K562 (cell line): Measurements from ENCODE around the gene CCT8L2. TPM values are rescaled to one million over a fixed set of nuclear protein-coding genes. Genes with fewer than 3 reads are reported as not detected.

ENCODE experiments used
- CBX3 ChIP-seq, 2 experiments: IDR thresholded peaks; 1 replicate in 1 of 2; 2 replicates in 1 of 2; pipeline ENCODE4 v1.6.1; 2012; ENCODE audit warnings: inconsistent platforms in 2 of 2, low read length in 2 of 2, borderline replicate concordance in 1 of 2, control low read depth in 1 of 2
- ERF ChIP-seq: fragments of 450-650 bp; formaldehyde crosslinking; IDR thresholded peaks from 2 replicates; pipeline ENCODE4 v1.4.0; 2020; ENCODE audit warnings: mild to moderate bottlenecking, mixed read lengths
- HMG20A ChIP-seq: fragments of 450-650 bp; formaldehyde crosslinking; conservative IDR thresholded peaks from 2 replicates; pipeline ENCODE4 v1.4.0; 2020; ENCODE audit warnings: mild to moderate bottlenecking, mixed read lengths
- HNRNPLL ChIP-seq: fragments of 200-400 bp; formaldehyde crosslinking; IDR thresholded peaks from 2 replicates; pipeline ENCODE4 v1.6.1; 2017; ENCODE audit warnings: low read length, low read depth, mild to moderate bottlenecking; ENCODE audit not compliant: poor library complexity, severe bottlenecking
- KLF10 ChIP-seq: fragments of 250-450 bp; sonication (Bioruptor Pico); IDR thresholded peaks from 2 replicates; pipeline ENCODE4 v1.6.1; 2021; ENCODE audit warnings: matching md5 sums
- MEF2A ChIP-seq: IDR thresholded peaks from 2 replicates; pipeline ENCODE4 v1.6.1; 2011; ENCODE audit warnings: low read depth, mild to moderate bottlenecking, low read length, moderate library complexity; ENCODE audit not compliant: control insufficient read depth
- NEUROD1 ChIP-seq: fragments of 150-350 bp; IDR thresholded peaks from 2 replicates; pipeline ENCODE4 v1.6.1; 2014; ENCODE audit warnings: borderline replicate concordance, low read length, low read depth; ENCODE audit not compliant: partially characterized antibody
- PYGO2 ChIP-seq: fragments of 450-650 bp; IDR thresholded peaks from 2 replicates; pipeline ENCODE4 v1.6.1; 2016; ENCODE audit warnings: mild to moderate bottlenecking, missing genetic modification characterization, moderate library complexity, missing compliant biosample characterization
- RB1 ChIP-seq: fragments of 450-650 bp; IDR thresholded peaks from 2 replicates; pipeline ENCODE4 v1.6.1; 2017; ENCODE audit warnings: low read depth, mild to moderate bottlenecking
- RCOR1 ChIP-seq, 2 experiments: IDR thresholded peaks; 2 replicates each; pipeline ENCODE4 v1.6.1; 2012; ENCODE audit warnings: low read depth in 2 of 2, low read length in 2 of 2, borderline replicate concordance in 1 of 2, improper control_type of control experiment in 1 of 2
- SMARCA5 ChIP-seq: fragments of 450-650 bp; IDR thresholded peaks from 2 replicates; pipeline ENCODE4 v1.6.1; 2016
- ZC3H11A ChIP-seq: IDR thresholded peaks from 2 replicates; pipeline ENCODE4 v1.6.1; 2012; ENCODE audit warnings: low read depth, low read length, improper control_type of control experiment
- ZKSCAN1 ChIP-seq: fragments of 150-350 bp; IDR thresholded peaks from 2 replicates; pipeline ENCODE4 v1.6.1; 2016; ENCODE audit warnings: low read depth, low read length
- ZNF133 ChIP-seq: fragments of 250-450 bp; sonication (Bioruptor Pico); IDR thresholded peaks from 2 replicates; pipeline ENCODE4 v1.4.0; 2020; ENCODE audit warnings: mild to moderate bottlenecking
- ZNF239 ChIP-seq: fragments of 250-450 bp; sonication (Bioruptor Pico); IDR thresholded peaks from 2 replicates; pipeline ENCODE4 v1.4.0; 2020; ENCODE audit warnings: mild to moderate bottlenecking
- ZNF3 ChIP-seq: fragments of 250-450 bp; sonication (Bioruptor Pico); IDR thresholded peaks from 2 replicates; pipeline ENCODE4 v1.5.0; 2021; ENCODE audit warnings: mild to moderate bottlenecking, moderate library complexity
- ZNF316 ChIP-seq: fragments of 450-650 bp; IDR thresholded peaks from 2 replicates; pipeline ENCODE4 v1.6.1; 2016
- ZNF324 ChIP-seq: fragments of 250-450 bp; sonication (Bioruptor Pico); IDR thresholded peaks from 2 replicates; pipeline ENCODE4 v1.4.0; 2020; ENCODE audit warnings: mild to moderate bottlenecking
- ZNF444 ChIP-seq: fragments of 250-450 bp; sonication (Bioruptor Pico); IDR thresholded peaks from 2 replicates; pipeline ENCODE4 v1.4.0; 2020; ENCODE audit warnings: mild to moderate bottlenecking, moderate library complexity
- ZNF780A ChIP-seq: fragments of 250-450 bp; sonication (Bioruptor Pico); IDR thresholded peaks from 2 replicates; pipeline ENCODE4 v1.5.0; 2021; ENCODE audit warnings: mild to moderate bottlenecking
- polyA plus RNA-seq, 8 experiments: library from polyadenylated mRNA; depleted of rRNA in 4 of 8; stranded (reverse) in 5 of 8; unstranded in 3 of 8; fragments of >200 nt; fragmentation: Nextera tagmentation in 2 of 8; fragmentation: Illumina TruSeq in 1 of 8; extraction: Ambion mirVana in 2 of 8; extraction: Trizol in 1 of 8; gene quantifications; 2 replicates each; pipeline versions ENCODE4 v1.2.1 to v1.2.3, GENCODE V29; 2011 to 2014; ENCODE audit warnings: inconsistent platforms in 1 of 8, missing spikeins in 1 of 8
- total RNA-seq, 7 experiments: library from RNA; depleted of rRNA in 6 of 7; stranded (reverse); fragments of >200 nt in 6 of 7; fragmentation: Illumina TruSeq in 2 of 7; extraction: Trizol in 2 of 7; gene quantifications; 2 replicates each; pipeline versions ENCODE4 v1.2.1 to v1.2.3, GENCODE V29; 2011 to 2021; ENCODE audit warnings: low replicate concordance in 1 of 7
- TF ChIP-seq, protein P1 (sequence below): sonication (generic); formaldehyde crosslinking; IDR thresholded peaks from 2 replicates; pipeline ENCODE4 v1.8.0; 2022; ENCODE audit warnings: mild to moderate bottlenecking, missing genetic modification reagents
- TF ChIP-seq, protein P2 (sequence below): IDR thresholded peaks from 2 replicates; pipeline ENCODE4 v1.6.1; 2011; ENCODE audit warnings: borderline replicate concordance, low read depth, mild to moderate bottlenecking, moderate library complexity, low read length; ENCODE audit not compliant: insufficient read depth, poor library complexity, severe bottlenecking

The CCT8L2 gene
- total and polyA plus RNA-seq, 9 of the 15 experiments (the other 6 are each of a cell fraction or from before 2014, with no cell fraction given): 0.13 TPM; not detected in 8

DNA sequence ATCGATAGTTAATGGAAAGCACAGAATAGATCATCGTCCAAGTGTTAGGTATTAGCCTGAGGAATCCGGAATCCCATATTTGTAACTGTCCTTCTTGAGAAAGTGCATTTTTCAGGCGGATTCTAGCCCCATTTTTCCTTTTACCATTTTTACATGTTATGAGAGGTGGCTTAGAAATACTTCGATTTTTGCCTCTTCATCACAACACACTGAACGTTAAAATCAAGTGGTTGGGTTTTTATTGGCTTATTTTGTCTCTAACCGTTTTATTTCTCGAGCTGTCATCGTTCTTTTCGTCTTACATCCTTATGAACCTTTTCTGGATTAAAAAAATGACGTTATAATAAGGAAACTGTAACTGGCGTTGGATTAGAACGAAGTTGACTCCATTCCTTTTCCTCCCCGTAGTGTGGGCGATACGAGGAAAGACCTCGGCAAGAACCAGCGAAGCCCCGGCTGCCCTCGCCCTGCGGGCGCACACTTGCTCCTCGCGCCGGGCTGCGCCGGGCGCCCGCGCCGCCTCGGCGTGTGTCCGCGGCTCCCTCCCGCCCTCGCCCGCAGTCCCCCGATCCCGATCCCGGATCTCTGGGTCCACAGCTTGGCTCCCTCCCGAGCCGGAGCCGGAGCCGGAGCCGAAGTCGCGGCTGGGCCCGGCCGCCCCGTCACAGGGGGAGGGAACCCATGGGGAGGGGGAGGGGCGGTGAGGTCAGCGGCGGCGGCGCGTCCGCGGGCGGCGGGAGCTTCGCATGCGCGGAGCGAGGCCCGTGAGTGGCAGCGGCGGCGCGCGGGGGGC is 8.2 kb upstream of the CCT8L2 start (continued):
- TF ChIP-seq, protein P1, sequence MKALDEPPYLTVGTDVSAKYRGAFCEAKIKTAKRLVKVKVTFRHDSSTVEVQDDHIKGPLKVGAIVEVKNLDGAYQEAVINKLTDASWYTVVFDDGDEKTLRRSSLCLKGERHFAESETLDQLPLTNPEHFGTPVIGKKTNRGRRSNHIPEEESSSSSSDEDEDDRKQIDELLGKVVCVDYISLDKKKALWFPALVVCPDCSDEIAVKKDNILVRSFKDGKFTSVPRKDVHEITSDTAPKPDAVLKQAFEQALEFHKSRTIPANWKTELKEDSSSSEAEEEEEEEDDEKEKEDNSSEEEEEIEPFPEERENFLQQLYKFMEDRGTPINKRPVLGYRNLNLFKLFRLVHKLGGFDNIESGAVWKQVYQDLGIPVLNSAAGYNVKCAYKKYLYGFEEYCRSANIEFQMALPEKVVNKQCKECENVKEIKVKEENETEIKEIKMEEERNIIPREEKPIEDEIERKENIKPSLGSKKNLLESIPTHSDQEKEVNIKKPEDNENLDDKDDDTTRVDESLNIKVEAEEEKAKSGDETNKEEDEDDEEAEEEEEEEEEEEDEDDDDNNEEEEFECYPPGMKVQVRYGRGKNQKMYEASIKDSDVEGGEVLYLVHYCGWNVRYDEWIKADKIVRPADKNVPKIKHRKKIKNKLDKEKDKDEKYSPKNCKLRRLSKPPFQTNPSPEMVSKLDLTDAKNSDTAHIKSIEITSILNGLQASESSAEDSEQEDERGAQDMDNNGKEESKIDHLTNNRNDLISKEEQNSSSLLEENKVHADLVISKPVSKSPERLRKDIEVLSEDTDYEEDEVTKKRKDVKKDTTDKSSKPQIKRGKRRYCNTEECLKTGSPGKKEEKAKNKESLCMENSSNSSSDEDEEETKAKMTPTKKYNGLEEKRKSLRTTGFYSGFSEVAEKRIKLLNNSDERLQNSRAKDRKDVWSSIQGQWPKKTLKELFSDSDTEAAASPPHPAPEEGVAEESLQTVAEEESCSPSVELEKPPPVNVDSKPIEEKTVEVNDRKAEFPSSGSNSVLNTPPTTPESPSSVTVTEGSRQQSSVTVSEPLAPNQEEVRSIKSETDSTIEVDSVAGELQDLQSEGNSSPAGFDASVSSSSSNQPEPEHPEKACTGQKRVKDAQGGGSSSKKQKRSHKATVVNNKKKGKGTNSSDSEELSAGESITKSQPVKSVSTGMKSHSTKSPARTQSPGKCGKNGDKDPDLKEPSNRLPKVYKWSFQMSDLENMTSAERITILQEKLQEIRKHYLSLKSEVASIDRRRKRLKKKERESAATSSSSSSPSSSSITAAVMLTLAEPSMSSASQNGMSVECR (CRISPR knock-in tag): peak; percentile 59; the same call in 1 of the 2 replicates
- TF ChIP-seq ZC3H11A (peak; percentile 95), RB1 (peak; percentile 99), ZNF316 (peak; percentile 12; the same call in 1 of the 2 replicates), HNRNPLL (peak; percentile 67), MEF2A (peak; percentile 58; the same call in 1 of the 2 replicates), ERF (CRISPR knock-in tag) (peak; percentile 88; the same call in 1 of the 2 replicates), ZNF780A (CRISPR knock-in tag) (0 out of 2 replicates have a peak, but pooled peaks have one; percentile 67), ZNF444 (CRISPR knock-in tag) (peak; percentile 98), ZKSCAN1 (peak; percentile 91), RCOR1 (IDR thresholded peaks at IDR 0.05; ENCODE audit: borderline replicate concordance in 1 of 2, low read depth in 2 of 2, low read length in 2 of 2) (peak in 1 of 2 experiments; percentile 96; a peak in 3 of 4 replicates), ZNF3 (CRISPR knock-in tag) (peak; percentile 71; the same call in 1 of the 2 replicates), ZNF324 (CRISPR knock-in tag) (peak; percentile 71), NEUROD1 (peak; percentile 100), HMG20A (CRISPR knock-in tag) (peak; percentile 56; the same call in 1 of the 2 replicates), ZNF239 (CRISPR knock-in tag) (peak; percentile 71), CBX3 (IDR thresholded peaks at IDR 0.05; ENCODE audit: borderline replicate concordance in 1 of 2, low read length in 2 of 2) (0 out of 3 replicates have a peak, but pooled peaks of 1 of the 2 experiments have one; percentile 56), PYGO2 (tag) (peak; percentile 74; the same call in 1 of the 2 replicates), ZNF133 (CRISPR knock-in tag) (peak; percentile 84), SMARCA5 (0 out of 2 replicates have a peak, but pooled peaks have one; percentile 51), KLF10 (CRISPR knock-in tag) (0 out of 2 replicates have a peak, but pooled peaks have one; percentile 72)
- TF ChIP-seq, protein P2, sequence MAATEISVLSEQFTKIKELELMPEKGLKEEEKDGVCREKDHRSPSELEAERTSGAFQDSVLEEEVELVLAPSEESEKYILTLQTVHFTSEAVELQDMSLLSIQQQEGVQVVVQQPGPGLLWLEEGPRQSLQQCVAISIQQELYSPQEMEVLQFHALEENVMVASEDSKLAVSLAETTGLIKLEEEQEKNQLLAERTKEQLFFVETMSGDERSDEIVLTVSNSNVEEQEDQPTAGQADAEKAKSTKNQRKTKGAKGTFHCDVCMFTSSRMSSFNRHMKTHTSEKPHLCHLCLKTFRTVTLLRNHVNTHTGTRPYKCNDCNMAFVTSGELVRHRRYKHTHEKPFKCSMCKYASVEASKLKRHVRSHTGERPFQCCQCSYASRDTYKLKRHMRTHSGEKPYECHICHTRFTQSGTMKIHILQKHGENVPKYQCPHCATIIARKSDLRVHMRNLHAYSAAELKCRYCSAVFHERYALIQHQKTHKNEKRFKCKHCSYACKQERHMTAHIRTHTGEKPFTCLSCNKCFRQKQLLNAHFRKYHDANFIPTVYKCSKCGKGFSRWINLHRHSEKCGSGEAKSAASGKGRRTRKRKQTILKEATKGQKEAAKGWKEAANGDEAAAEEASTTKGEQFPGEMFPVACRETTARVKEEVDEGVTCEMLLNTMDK: peak; percentile 11
